T-helper 17 cell (primary cell): Measurements from ENCODE around the gene CYP27C1. TPM values are rescaled to one million over a fixed set of nuclear protein-coding genes. Genes with fewer than 3 reads are reported as not detected.
"Not testable (repeated sequence)": the region's sequence is repeated elsewhere in the genome, so short reads cannot be mapped to it uniquely, and the experiment has no call there.

Experiments used
- ATAC-seq: fragments of 150-1000 bp; cut with Tn5 transposase; 2 replicates; pipeline ENCODE4 v1.10.0; 2021; ENCODE audit warnings: mild to moderate bottlenecking, moderate library complexity
- DNase-seq, 3 donors: peaks; one replicate each; pipeline versions ENCODE4 v3.0.0 to v3.0.0-alpha.2; 2020 to 2021
- H3K9me3 ChIP-seq: one replicate; pipeline ENCODE4 v1.7.0; 2013; ENCODE audit warnings: low read length, mild to moderate bottlenecking; ENCODE audit not compliant: control insufficient read depth, poor library complexity, severe bottlenecking
- H3K27ac Mint-ChIP-seq: one replicate; pipeline ENCODE4 v1.8.0; 2022; ENCODE audit warnings: mild to moderate bottlenecking, moderate library complexity, mixed read lengths
- H3K27me3 Mint-ChIP-seq: one replicate; pipeline ENCODE4 v1.8.0; 2022; ENCODE audit warnings: mixed read lengths
- H3K36me3 Mint-ChIP-seq: one replicate; pipeline ENCODE4 v1.8.0; 2022; ENCODE audit warnings: low read depth, mixed read lengths
- H3K4me1 Mint-ChIP-seq: one replicate; pipeline ENCODE4 v1.8.0; 2022; ENCODE audit warnings: mild to moderate bottlenecking, mixed read lengths
- H3K4me3 Mint-ChIP-seq: one replicate; pipeline ENCODE4 v1.8.0; 2022; ENCODE audit warnings: mild to moderate bottlenecking, moderate library complexity, mixed read lengths
- total RNA-seq, 4 donors: library from RNA in 2 of 4; stranded (reverse) in 2 of 4; gene quantifications; one replicate each; pipeline ENCODE4 v1.2.3 and lab custom pipeline; 2022 to 2026

CYP27C1 gene
- not detected for total RNA-seq
- total RNA-seq (lab: John Stamatoyannopoulos, UW): 0 reads per million in 2 donors

- DNase-seq: no peak
- H3K27ac Mint-ChIP-seq: no peak within 1 kb of the TSS
Measured at GRCh38 chr2:127220102-127220767, at the start of gene CYP27C1. Gene CYP27C1 (minus strand): TSS chr2:127220299. CDS start chr2:127220270, 29 bp downstream.

GRCh38 chr2:127261804-127262406, 41.8 kb upstream of the CYP27C1 start:
- H3K9me3 ChIP-seq: no peaks in the 10 kb centered on the region
- ATAC-seq (no peak), DNase-seq (no peak)
- Mint-ChIP-seq H3K4me3 (no peak overlapping the region), H3K4me1 (peaks cover 2% of the 10 kb centered on the region), H3K27ac (no peak overlapping the region), H3K36me3 (peaks cover 11% of the 10 kb centered on the region), H3K27me3 (no peaks in the 10 kb centered on the region)

More at GRCh38 chr2:127220102-127220767, at the start of gene CYP27C1:
- ATAC-seq: peak; percentile 32
- H3K27me3 Mint-ChIP-seq: peaks cover 67% of the 10 kb centered on the region
- no peaks in the 10 kb centered on the region for H3K9me3 ChIP-seq
- H3K36me3 Mint-ChIP-seq: peaks cover 8% of the 10 kb centered on the region
- peaks cover 15% of the 10 kb centered on the region for H3K4me1 Mint-ChIP-seq
- H3K4me3 Mint-ChIP-seq: peak within 1 kb of the TSS; percentile 85

GRCh38 chr2:127259355-127259754, 39.3 kb upstream of the CYP27C1 start:
- H3K9me3 ChIP-seq: no peaks in the 10 kb centered on the region
- no peaks in the 10 kb centered on the region for H3K27me3 Mint-ChIP-seq
- peaks cover 12% of the 10 kb centered on the region for H3K36me3 Mint-ChIP-seq
- H3K4me3 Mint-ChIP-seq: no peak overlapping the region
- DNase-seq: no peak
- no peak overlapping the region for H3K27ac Mint-ChIP-seq
- no peak for ATAC-seq
- H3K4me1 Mint-ChIP-seq: peaks cover 2% of the 10 kb centered on the region

- Mint-ChIP-seq H3K4me3 (no peak overlapping the region), H3K27ac (no peak overlapping the region), H3K4me1 (peaks cover 2% of the 10 kb centered on the region), H3K36me3 (peaks cover 12% of the 10 kb centered on the region), H3K27me3 (no peaks in the 10 kb centered on the region)
- DNase-seq (no peak), ATAC-seq (no peak)
- H3K9me3 ChIP-seq: no peaks in the 10 kb centered on the region
Measured at GRCh38 chr2:127256866-127257265, 36.8 kb upstream of the CYP27C1 start.

- Mint-ChIP-seq H3K36me3 (peaks cover 12% of the 10 kb centered on the region), H3K27me3 (no peaks in the 10 kb centered on the region), H3K4me3 (no peak overlapping the region), H3K27ac (no peak overlapping the region), H3K4me1 (peaks cover 2% of the 10 kb centered on the region)
- ATAC-seq (no peak), DNase-seq (no peak)
- no peaks in the 10 kb centered on the region for H3K9me3 ChIP-seq
Measured at GRCh38 chr2:127256381-127256780, 36.3 kb upstream of the CYP27C1 start.

GRCh38 chr2:127255721-127256120, 35.6 kb upstream of the CYP27C1 start:
- H3K27ac Mint-ChIP-seq: peak overlapping the region; percentile 19

GRCh38 chr2:127255146-127255545, 35.0 kb upstream of the CYP27C1 start:
- Mint-ChIP-seq H3K36me3 (peaks cover 12% of the 10 kb centered on the region), H3K27ac (peak overlapping the region; percentile 19), H3K27me3 (no peaks in the 10 kb centered on the region), H3K4me1 (peaks cover 2% of the 10 kb centered on the region), H3K4me3 (no peak overlapping the region)
- DNase-seq: no peak
- no peak for ATAC-seq
- no peaks in the 10 kb centered on the region for H3K9me3 ChIP-seq

More at GRCh38 chr2:127255721-127256120, 35.6 kb upstream of the CYP27C1 start:
- Mint-ChIP-seq H3K4me3 (no peak overlapping the region), H3K27me3 (no peaks in the 10 kb centered on the region), H3K4me1 (peaks cover 2% of the 10 kb centered on the region), H3K36me3 (peaks cover 12% of the 10 kb centered on the region)
- H3K9me3 ChIP-seq: no peaks in the 10 kb centered on the region
- DNase-seq (no peak), ATAC-seq (no peak)

GRCh38 chr2:127254386-127254981, 34.4 kb upstream of the CYP27C1 start:
- H3K4me1 Mint-ChIP-seq: peaks cover 2% of the 10 kb centered on the region

GRCh38 chr2:127241184-127241583, 21.1 kb upstream of the CYP27C1 start:
- not testable (repeated sequence) for H3K27me3 Mint-ChIP-seq, ATAC-seq

More at GRCh38 chr2:127254386-127254981, 34.4 kb upstream of the CYP27C1 start:
- no peak for DNase-seq
- Mint-ChIP-seq H3K36me3 (peaks cover 10% of the 10 kb centered on the region), H3K27ac (no peak overlapping the region), H3K4me3 (no peak overlapping the region), H3K27me3 (no peaks in the 10 kb centered on the region)
- H3K9me3 ChIP-seq: no peaks in the 10 kb centered on the region
- no peak for ATAC-seq

GRCh38 chr2:127239395-127239794, 19.3 kb upstream of the CYP27C1 start:
- DNase-seq (no peak), ATAC-seq (no peak)
- Mint-ChIP-seq H3K27me3 (no peaks in the 10 kb centered on the region), H3K4me1 (no peaks in the 10 kb centered on the region), H3K4me3 (no peak overlapping the region), H3K36me3 (peaks cover 2% of the 10 kb centered on the region), H3K27ac (no peak overlapping the region)
- H3K9me3 ChIP-seq: no peaks in the 10 kb centered on the region

More at GRCh38 chr2:127241184-127241583, 21.1 kb upstream of the CYP27C1 start:
- H3K9me3 ChIP-seq, H3K4me1 Mint-ChIP-seq, H3K4me3 Mint-ChIP-seq, DNase-seq, H3K36me3 Mint-ChIP-seq, H3K27ac Mint-ChIP-seq: not testable (repeated sequence)

GRCh38 chr2:127237768-127238167, 17.7 kb upstream of the CYP27C1 start:
- H3K9me3 ChIP-seq, H3K4me1 Mint-ChIP-seq, H3K27ac Mint-ChIP-seq, H3K4me3 Mint-ChIP-seq, DNase-seq, H3K36me3 Mint-ChIP-seq, ATAC-seq, H3K27me3 Mint-ChIP-seq: not testable (repeated sequence)

GRCh38 chr2:127235082-127235702, 15.1 kb upstream of the CYP27C1 start:
- Mint-ChIP-seq H3K27me3 (no peaks in the 10 kb centered on the region), H3K36me3 (peaks cover 2% of the 10 kb centered on the region), H3K4me1 (no peaks in the 10 kb centered on the region), H3K27ac (no peak overlapping the region), H3K4me3 (no peak overlapping the region)
- ATAC-seq (no peak), DNase-seq (no peak)
- no peaks in the 10 kb centered on the region for H3K9me3 ChIP-seq

GRCh38 chr2:127233710-127234109, 13.6 kb upstream of the CYP27C1 start:
- no peaks in the 10 kb centered on the region for H3K27me3 Mint-ChIP-seq
- no peak overlapping the region for H3K27ac Mint-ChIP-seq
- H3K36me3 Mint-ChIP-seq: no peaks in the 10 kb centered on the region
- no peaks in the 10 kb centered on the region for H3K4me1 Mint-ChIP-seq
- no peak overlapping the region for H3K4me3 Mint-ChIP-seq
- DNase-seq (no peak), ATAC-seq (no peak)
- H3K9me3 ChIP-seq: no peaks in the 10 kb centered on the region
